NT2/D1 (cell line): ENCODE results near the gene YWHAH.

Experiments
- DNase-seq: peaks from one replicate; pipeline ENCODE4 v3.0.0-alpha.2; 2011; ENCODE audit warnings: low read depth, low spot score
- H3K27me3 ChIP-seq: 2 replicates; pipeline ENCODE4 v1.6.0; 2011; ENCODE audit warnings: mild to moderate bottlenecking; ENCODE audit not compliant: insufficient read length, insufficient read depth
- H3K36me3 ChIP-seq: 2 replicates; pipeline ENCODE4 v1.6.1; 2011; ENCODE audit warnings: mild to moderate bottlenecking, low read length, mixed read lengths; ENCODE audit not compliant: insufficient read depth, insufficient read length
- H3K4me1 ChIP-seq: 2 replicates; pipeline ENCODE4 v1.5.1; 2011; ENCODE audit not compliant: insufficient read depth, insufficient read length
- H3K4me3 ChIP-seq: 2 replicates; pipeline ENCODE4 v1.5.1; 2011; ENCODE audit warnings: low read depth; ENCODE audit not compliant: insufficient read length
- H3K9ac ChIP-seq: 2 replicates; pipeline ENCODE4 v1.6.0; 2011; ENCODE audit warnings: low read depth; ENCODE audit not compliant: insufficient read length
- H3K9me3 ChIP-seq: 2 replicates; pipeline ENCODE4 v1.5.1; 2011; ENCODE audit warnings: mild to moderate bottlenecking, low read length; ENCODE audit not compliant: insufficient read depth
- SUZ12 ChIP-seq: IDR thresholded peaks from 2 replicates; pipeline ENCODE4 v1.6.1; 2011; ENCODE audit not compliant: insufficient read length, insufficient read depth; ENCODE audit errors: extremely low read depth
- YY1 ChIP-seq: IDR thresholded peaks from 2 replicates; pipeline ENCODE4 v1.6.1; 2011; ENCODE audit not compliant: insufficient read length, insufficient read depth
- ZNF274 ChIP-seq: IDR thresholded peaks from 2 replicates; pipeline ENCODE4 v1.6.1; 2011; ENCODE audit warnings: mild to moderate bottlenecking, low read depth, low read length

Gene YWHAH

DNA sequence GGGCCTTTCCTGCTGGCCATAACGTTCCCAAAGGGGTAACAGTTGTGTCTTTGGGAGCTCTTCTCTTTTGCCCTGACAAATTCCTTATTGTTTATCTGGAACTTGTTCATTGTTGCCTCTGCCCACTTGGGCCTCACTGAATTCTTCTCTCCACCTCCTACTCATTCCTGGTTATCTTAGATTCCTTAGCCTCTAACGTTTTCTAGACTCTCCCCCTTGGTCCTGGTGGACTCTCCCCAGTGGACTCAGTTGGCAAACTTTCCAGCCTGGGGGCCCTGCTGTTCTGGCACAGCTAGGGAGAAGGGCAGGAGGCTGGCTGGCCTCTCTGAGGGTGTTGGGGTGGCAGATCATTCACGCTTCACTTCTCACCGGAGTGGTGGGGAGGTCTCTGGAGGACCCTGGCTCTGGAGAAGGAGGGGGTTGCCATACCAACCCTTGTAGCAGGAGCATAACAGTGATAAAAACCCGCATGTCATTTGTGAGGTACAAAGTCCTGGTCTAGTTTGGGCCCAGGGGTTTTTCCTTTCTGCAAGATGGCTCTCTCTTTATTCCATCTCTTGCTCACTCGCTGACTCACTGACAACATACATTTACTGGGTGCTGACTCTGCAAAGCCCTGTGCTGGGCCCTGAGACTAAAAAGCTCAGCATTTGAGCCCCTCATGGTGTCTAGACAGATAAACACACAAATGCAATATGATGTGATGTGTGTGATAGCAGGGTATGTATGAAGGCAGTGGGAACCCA, 39.7 kb downstream of the YWHAH start:
- no peak for TF ChIP-seq SUZ12
- TF ChIP-seq YY1 = no peak
- no peak for TF ChIP-seq ZNF274
- Histone ChIP-seq H3K9me3 (no peaks in the 10 kb centered on the region), H3K27me3 (no peaks in the 10 kb centered on the region), H3K36me3 (no peaks in the 10 kb centered on the region), H3K4me3 (no peak overlapping the region), H3K9ac (no peak overlapping the region), H3K4me1 (peaks cover 2% of the 10 kb centered on the region)
- DNase-seq = no peak

DNA sequence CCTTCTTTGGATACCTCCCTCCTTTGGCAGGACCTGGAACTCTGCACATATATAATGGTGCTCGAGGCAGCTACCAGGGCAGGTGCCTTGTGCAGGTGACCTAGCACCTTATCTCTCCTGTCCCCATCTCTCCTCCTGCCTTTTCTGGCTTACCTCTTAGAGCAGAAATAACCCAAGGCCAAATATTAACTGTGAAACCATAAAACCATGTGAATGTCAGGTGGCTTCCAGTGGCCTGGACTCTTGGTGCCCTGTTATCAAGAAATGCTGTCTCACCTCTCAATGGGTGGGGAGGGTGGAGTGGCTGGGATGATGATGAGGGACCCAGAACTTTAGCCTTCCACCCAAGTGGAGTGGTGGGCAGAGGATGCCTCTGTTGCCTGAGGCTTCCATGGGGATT, 42.9 kb downstream of the YWHAH start:
- DNase-seq = no peak
- H3K9ac ChIP-seq = no peak overlapping the region
- H3K9me3 ChIP-seq = no peaks in the 10 kb centered on the region
- TF ChIP-seq YY1 = no peak
- TF ChIP-seq SUZ12 = no peak
- no peak for TF ChIP-seq ZNF274
- peaks cover 2% of the 10 kb centered on the region for H3K4me1 ChIP-seq
- H3K36me3 ChIP-seq = no peaks in the 10 kb centered on the region
- no peak overlapping the region for H3K4me3 ChIP-seq
- H3K27me3 ChIP-seq = no peaks in the 10 kb centered on the region

DNA sequence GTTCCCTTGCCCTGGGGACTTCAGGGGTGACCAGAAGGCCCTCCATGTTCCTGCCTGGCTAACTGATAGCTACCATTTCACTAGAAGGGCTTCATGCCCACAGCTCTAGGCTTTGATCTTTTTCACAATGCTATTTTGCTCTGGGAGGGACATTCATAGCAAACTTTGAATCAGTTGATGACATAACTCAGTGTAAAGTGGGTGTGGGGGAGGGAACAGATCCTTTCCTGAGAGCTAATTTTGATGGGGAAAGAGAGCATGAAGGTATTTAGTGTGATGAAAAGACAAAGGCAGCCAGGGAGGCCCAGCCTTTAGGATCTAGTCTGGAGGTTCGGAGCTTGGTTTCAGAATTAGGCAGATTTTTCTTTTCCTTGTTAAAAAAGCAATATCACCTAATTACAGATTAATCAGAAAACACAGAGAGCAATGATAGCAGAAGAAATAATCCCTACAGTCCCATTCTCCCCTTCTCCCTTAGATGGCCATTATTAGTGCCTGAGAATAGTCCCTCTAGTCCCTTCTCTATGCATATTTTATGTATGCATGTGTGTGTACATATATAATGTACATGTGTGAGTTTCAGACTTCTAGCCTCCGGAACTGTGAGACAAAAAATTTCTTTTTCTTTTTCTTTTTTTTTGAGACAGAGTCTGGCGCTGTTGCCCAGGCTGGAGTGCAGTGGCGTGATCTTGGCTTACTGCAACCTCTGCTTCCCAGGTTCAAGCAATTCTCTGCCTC, 46.9 kb downstream of the YWHAH start:
- no peak overlapping the region for H3K4me3 ChIP-seq
- no peaks in the 10 kb centered on the region for H3K4me1 ChIP-seq
- H3K9me3 ChIP-seq = no peaks in the 10 kb centered on the region
- no peak overlapping the region for H3K9ac ChIP-seq
- DNase-seq = no peak
- no peaks in the 10 kb centered on the region for H3K36me3 ChIP-seq
- H3K27me3 ChIP-seq = no peaks in the 10 kb centered on the region
- TF ChIP-seq ZNF274 (no peak), SUZ12 (no peak), YY1 (no peak)

DNA sequence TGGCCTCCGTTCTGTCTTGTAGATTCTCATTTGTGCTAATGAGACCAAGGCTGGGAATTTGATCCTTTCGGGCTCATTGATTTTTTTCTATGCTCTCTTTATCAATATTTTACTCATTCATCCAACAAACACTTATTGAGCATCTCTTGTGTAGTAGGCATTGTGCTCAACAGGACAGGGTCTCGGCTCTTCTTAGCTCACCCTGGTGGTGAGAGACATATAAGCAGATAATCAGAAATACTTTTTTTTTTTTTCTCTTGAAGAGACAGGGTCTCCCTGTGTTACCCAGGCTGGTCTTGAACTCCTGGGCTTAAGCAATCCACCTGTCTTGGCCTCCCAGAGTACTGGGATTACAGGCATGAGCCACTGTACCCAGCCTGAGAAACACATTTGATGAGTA, 50.7 kb downstream of the YWHAH start:
- no peaks in the 10 kb centered on the region for H3K9me3 ChIP-seq
- DNase-seq = no peak
- no peaks in the 10 kb centered on the region for H3K27me3 ChIP-seq
- no peak overlapping the region for H3K4me3 ChIP-seq
- TF ChIP-seq SUZ12 = no peak
- no peak for TF ChIP-seq YY1
- TF ChIP-seq ZNF274 = no peak
- H3K4me1 ChIP-seq = no peaks in the 10 kb centered on the region
- no peaks in the 10 kb centered on the region for H3K36me3 ChIP-seq
- H3K9ac ChIP-seq = no peak overlapping the region

DNA sequence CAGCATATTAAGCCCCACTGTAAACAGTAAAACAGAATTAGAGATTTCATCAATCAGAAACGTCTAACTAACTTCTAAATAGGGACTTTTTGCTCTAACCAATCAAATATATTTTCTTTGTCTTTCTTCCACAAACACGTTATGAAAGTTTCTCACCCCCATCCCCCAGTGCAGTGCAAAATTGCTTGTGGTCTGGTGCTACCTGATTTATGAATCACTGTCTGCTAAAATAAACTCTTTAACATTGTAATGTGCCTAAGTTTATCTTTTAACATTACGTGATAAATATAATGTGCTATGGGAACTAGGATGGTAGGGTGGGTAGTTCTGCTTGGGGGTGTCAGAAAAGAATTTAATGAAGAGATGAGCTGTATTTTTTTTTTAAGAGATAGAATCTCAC, 51.5 kb downstream of the YWHAH start:
- H3K27me3 ChIP-seq = no peaks in the 10 kb centered on the region
- H3K4me1 ChIP-seq = no peaks in the 10 kb centered on the region
- no peak for TF ChIP-seq YY1
- TF ChIP-seq SUZ12 = no peak
- TF ChIP-seq ZNF274 = no peak
- H3K9ac ChIP-seq = no peak overlapping the region
- H3K36me3 ChIP-seq = no peaks in the 10 kb centered on the region
- no peak for DNase-seq
- no peak overlapping the region for H3K4me3 ChIP-seq
- no peaks in the 10 kb centered on the region for H3K9me3 ChIP-seq

DNA sequence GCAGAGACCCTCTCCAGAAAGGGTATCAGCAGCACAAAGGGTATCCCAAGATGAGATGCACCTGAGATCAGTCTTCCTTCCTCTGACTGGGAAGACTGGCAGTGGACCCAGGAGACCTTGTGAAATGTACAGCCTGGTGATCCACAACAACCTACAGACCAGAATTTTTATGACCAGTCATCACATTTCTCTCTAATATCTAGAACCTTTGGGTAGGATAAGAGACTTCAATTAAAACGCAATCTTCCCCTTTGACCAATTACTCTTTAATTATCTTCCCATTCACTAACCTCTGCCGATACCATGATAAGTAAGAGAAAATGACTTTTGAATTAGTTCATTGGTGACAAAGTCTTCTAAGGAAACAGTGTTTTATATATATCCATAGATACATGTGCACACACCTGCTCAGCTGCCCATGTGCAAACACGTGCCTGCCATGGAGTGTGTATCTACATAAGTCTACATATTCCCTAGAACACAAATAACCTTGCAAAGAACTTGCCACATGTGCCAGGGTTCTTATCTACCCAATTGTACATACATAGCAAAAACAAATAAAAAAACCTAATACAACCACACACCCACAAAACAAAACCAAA, 54.5 kb downstream of the YWHAH start:
- Histone ChIP-seq H3K4me3 (no peak overlapping the region), H3K36me3 (no peaks in the 10 kb centered on the region), H3K9me3 (no peaks in the 10 kb centered on the region), H3K27me3 (no peaks in the 10 kb centered on the region), H3K9ac (no peak overlapping the region), H3K4me1 (no peaks in the 10 kb centered on the region)
- TF ChIP-seq YY1 = no peak
- no peak for TF ChIP-seq ZNF274
- TF ChIP-seq SUZ12 = no peak
- DNase-seq = no peak

DNA sequence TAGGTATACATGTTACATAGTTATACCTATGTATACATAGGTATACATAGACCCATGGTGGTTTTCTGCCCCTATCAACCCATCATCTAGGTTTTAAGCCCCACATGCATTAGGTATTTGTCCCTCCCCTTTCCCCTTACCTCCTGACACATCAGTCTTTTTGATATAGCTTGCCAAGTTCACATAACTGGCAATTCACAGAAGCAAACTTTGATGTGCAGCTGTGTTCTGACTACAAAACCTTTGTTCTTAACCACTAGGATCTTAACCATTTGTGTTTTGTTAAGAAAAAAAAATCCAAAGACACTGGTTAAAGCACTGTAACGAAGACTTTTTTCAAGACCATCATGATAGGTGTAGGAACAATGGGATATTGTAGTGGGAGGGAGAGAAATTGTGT, 55.8 kb downstream of the YWHAH start:
- no peaks in the 10 kb centered on the region for H3K9me3 ChIP-seq
- no peak for DNase-seq
- no peaks in the 10 kb centered on the region for H3K36me3 ChIP-seq
- TF ChIP-seq YY1 (no peak), SUZ12 (no peak), ZNF274 (no peak)
- no peak overlapping the region for H3K4me3 ChIP-seq
- no peaks in the 10 kb centered on the region for H3K27me3 ChIP-seq
- no peaks in the 10 kb centered on the region for H3K4me1 ChIP-seq
- no peak overlapping the region for H3K9ac ChIP-seq

DNA sequence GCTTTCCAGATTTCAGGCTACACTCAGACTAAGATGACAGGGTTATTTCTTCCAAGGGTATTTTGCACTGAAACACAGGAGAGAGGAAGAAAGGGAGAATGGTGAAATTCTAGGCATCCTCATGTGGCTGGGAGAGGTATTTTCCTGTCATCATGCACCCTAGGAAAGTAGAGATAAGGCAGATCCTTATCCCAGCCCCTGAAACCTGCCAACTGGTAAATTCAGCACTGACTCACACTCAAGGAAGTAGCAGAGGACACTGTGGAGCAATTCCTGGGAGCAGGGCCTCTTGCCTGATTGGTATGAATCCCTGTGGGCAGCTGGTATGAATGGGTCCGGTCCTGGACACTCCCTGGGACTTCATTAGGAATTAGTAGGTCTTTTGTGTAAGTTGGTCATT, 61.1 kb downstream of the YWHAH start:
- no peaks in the 10 kb centered on the region for H3K27me3 ChIP-seq
- no peak overlapping the region for H3K4me3 ChIP-seq
- no peak overlapping the region for H3K9ac ChIP-seq
- H3K36me3 ChIP-seq = no peaks in the 10 kb centered on the region
- no peaks in the 10 kb centered on the region for H3K4me1 ChIP-seq
- DNase-seq = no peak
- TF ChIP-seq SUZ12 (no peak), YY1 (no peak), ZNF274 (no peak)
- no peaks in the 10 kb centered on the region for H3K9me3 ChIP-seq
